Left kidney (tissue), 2 donors: ENCODE data around the gene KIF16B. TPM values are rescaled to one million over a fixed set of nuclear protein-coding genes. Genes with fewer than 3 reads are reported as not detected.
"Not testable (repeated sequence)": the region's sequence is repeated elsewhere in the genome, so short reads cannot be mapped to it uniquely, and the experiment has no call there.

ENCODE experiments used
- DNase-seq: peaks from one replicate; pipeline ENCODE4 v3.0.0-alpha.2; 2013
- polyA plus RNA-seq: library from polyadenylated mRNA; unstranded; fragments of 120-200 nt; gene quantifications from one replicate; pipeline ENCODE4 v1.2.1, GENCODE V29; 2013; ENCODE audit not compliant: insufficient read length

The KIF16B gene
- polyA plus RNA-seq, 1 donor, result 29.3 TPM

DNA sequence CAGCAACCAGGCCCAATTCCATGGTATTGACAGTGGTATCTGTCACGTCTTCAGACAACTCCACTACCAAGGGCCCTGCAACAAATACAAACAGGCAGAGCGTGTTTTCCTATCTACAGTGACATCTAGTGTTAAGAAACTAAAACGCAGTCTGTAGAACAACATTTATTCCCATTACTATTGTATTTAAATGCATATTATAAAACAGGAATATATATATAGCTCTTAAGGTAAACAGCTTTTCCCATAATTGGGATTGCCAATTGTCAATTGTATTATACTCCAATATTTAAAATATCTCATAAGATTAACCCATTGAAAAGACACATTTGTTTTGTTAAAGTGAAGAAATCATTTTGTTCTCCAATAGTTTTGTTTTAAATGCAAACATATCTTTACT is 97.2 kb downstream of the KIF16B start:
- peak; percentile 53 for DNase-seq

DNA sequence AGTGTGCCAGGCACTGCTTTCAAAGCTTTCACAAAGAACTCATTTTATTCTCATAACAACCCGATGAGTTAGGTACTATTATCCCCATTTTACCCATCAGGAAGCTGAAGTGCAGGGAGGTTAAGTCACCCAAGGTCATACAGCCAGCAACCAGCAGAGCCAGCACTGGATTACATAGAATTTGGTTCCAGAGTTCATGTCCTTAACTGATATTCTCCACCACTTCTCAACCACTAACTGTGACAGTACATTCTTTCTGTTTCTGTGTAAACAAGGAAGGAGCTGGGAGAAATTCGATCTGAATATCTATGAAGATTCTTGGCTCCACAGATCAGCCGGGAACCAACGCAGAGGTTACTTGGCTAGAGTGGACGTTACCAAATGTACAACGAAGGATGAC is 98.0 kb downstream of the KIF16B start:
- DNase-seq, result peak; percentile 4

DNA sequence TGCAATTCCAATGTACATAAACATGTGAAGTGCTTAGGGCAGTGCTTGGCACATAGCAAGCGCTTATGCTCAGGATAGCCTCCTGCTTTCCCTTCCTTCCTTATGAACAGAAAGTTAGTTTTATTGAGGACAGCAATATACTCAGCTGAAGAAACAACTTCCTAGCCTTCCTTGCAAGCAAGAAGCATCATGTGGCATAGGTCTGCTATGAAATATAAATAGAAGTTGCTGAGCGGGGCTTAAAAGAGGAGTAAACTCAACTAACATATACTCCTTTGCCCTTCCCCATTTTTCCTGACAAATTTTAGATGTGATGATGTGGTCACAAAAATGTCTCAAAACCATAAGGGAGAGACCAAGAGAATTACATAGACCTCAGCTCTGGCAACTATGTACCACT is 98.9 kb downstream of the KIF16B start:
- no peak for DNase-seq

DNA sequence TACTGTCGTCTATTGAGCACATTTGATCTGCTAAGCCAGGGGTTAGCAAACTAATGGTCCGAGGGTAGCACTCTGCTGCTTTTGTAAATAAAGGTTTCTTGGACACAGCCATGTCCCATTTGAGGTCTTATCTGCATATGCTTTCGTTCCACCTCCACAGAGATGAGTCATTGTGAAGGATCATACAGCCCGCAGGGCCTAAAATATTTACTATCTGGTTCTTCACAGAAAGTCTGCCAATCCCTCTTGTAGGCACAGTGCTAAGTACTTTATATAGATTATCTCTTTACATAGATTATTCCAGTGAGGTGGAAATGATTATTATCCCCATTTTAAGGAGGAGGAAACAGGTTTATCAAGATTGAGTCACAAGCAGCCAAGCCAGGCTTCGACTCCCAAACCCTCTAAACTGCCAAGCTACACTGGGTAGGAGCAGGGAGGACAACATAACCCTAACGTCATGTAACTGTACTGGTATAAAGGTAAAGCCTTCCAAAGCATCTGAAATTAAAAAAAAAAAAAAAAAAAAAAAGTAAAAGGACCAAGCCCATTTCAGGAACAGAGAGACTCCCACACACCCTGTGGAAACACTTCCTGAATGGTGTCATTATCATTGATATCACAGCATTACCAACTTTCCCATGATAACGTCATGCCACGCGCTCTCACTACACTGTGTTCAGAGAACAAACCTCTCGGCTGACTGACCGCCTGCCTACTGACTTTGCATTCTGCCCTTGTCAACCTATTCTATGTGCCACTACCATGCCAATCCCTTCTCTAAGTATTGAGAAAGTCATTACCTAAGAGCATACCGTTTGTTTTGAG is 101.0 kb downstream of the KIF16B start:
- DNase-seq, result no peak

DNA sequence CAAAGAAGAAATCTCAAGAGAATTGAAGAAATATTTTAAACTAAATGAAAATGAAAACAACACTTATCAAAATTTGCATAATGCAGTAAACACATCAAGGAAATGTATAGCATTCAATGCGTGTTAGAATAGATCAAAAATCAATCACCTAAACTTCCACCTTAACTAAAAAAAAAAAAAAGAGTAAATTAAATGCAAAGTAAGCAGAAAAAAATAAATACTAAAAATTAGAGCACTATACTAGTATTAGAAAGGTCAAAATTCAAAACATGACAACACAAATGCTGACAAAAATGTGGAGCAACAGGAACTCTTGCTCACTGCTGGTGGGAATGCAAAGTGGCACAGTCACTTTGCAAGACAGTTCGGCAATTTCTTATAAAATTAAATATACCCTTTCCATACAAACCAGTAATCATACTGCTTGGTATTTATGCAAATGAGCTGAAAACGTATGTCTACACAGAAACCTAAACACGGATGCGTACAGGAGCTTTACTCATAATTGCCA is 103.8 kb downstream of the KIF16B start:
- DNase-seq, result no peak

DNA sequence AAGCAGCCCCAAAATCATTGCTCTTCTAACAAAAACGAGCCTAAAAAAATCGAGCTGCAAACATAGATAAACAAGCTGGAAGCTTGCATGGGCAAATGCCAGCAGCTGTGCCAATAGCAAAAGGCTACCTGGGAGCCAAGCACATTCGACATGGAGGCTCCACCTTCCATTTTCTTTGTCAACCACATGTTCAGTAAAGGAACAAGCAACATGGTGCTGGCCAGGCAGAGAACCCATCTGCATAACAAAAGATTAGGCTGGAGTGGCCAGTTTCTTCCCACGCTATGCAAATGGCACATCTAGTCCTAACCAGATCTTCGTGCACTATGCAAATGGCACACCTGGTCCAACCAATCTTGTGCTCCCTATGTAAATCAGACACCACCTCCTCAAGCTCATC is 110.5 kb downstream of the KIF16B start:
- no peak for DNase-seq

DNA sequence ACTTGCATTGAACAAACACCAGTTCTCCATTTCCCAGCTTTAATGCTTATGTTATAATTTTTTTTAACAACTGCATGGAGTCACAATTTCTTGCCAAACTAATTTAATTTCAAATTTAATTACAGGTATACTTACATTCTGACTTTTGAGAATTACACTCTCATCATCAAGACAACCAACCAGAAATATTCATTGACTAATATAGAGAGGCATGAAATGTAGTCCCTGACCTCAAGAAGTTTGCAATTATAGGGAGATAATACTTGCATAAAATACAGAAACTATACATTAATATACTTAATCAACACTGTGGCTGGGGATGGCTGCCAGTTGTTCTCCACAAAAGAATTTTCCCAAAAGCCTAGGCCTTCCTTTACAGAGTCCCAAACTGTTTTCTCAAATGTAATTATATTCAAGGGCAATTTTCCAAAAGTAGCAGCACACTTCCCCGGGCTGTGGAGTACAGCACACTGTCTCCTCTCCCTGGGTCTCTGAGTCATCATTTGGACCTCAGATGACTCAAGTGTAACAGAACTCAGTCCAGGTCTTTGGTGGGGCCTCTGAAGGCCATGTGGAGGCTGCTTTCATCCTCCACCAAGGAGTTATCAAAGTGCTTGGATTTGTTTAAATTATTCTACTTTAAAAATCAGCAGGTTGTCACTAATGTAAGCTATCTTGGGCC is 114.1 kb downstream of the KIF16B start:
- no peak for DNase-seq

DNA sequence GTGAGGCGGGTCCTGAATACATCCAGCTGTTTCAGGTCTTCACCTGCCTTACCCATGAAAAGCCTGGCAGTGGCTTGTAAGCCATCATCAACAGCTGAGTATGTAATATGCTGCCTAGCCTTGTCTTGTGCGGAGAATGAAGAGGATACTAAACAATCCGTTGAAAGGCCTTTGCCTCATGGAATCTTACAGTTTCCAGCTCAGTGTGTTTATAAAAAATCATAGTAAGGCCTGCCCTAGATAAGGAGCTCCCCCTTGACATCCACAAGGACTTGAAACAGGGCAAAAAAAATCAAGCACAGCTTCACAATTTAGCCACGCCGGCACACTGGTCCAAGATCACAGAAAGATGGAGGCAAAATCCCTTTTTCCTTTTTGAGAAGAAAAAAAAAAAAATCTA is 115.7 kb downstream of the KIF16B start:
- DNase-seq, result no peak

DNA sequence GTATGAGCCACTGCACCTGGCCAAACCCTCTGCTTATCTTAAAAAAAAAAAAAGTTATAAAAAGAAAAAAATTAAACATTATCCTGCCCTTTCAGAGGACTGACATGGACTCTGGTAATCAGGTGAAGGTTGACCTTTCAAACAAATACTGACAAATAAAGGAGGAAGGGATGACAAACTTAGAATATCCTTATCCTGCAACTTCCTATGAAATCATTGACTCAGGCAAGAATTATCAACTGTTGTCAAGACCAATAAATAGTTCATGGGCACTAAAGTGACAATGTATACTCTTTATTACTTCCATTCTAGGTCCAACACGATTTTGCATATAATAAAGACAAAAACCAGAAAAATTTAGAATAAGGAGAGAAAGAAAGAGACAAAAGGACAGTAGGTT is 117.9 kb downstream of the KIF16B start:
- DNase-seq, result no peak

DNA sequence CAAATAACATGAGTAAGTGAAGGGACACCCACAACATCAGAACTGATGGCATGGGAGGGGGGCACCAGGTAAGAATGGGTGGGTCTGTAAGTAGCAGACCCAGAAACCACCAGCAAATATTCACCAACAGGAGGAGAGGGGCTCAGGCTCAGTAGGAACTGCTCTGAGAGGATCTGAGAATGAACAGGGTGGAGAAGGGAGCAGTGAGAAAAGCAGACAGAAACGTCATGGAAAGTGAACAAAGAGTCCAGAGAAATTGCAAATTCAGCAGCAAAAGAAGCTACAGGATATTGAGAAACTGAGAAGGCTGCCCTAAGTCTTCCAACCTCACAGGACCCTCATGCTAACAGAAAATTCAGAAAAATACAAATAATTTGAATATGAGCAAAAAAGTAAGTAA is 121.3 kb downstream of the KIF16B start:
- no peak for DNase-seq

DNA sequence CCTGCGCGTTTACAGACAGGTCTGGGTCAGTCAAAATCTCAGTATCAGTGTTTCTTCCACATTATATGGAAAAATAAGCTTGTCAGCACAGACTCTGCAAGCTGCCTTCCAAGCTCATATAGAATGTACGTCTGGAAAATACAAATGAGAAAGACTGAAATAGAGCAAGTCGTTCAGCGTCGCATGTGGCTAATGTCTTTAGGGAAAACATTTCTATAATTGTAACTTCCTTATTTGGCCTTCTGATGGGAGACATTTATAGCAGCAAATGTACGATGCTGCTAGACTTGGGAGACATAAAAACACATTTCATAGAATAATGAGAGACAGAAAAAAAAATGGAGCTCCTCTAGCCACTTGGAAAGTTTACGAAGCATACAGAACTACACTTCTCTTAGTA is 122.2 kb downstream of the KIF16B start:
- no peak for DNase-seq

DNA sequence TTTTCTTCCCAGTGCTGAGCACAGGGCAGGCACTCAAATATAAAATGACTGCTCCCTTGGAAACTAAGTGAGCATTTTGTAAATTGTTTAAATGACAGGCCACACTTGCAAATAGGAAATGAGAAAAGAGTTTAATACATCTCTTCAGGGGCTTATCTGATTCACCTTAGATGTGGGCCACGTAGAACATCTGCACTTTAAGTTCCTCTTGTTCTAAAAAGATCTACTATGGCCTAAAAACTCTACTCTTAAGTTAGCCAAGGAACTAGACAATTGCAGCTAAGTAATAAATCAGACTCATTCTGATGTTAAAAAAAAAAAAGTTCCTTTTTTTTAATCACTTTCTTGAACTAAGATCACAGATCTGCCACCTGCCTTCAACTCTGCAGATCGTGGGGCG is 126.3 kb downstream of the KIF16B start:
- DNase-seq, result no peak

DNA sequence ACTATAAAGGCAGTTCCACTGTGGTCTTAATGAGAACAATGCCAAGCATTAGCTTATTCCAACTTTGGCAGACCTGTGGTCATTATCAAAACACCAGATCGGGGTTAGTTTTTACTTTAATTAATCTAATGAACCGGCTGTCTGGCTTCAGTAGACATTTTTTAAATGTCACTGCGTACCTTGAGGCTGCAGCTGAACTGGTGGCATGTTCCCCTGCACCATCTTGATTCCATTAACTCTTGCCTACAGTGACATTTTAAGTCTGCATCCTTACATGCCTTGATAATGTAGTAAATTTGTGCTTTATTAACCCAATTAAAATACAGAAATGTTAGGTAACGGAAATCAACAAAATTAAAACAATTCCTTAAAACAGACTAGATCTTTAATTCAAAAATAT is 127.0 kb downstream of the KIF16B start:
- no peak for DNase-seq

DNA sequence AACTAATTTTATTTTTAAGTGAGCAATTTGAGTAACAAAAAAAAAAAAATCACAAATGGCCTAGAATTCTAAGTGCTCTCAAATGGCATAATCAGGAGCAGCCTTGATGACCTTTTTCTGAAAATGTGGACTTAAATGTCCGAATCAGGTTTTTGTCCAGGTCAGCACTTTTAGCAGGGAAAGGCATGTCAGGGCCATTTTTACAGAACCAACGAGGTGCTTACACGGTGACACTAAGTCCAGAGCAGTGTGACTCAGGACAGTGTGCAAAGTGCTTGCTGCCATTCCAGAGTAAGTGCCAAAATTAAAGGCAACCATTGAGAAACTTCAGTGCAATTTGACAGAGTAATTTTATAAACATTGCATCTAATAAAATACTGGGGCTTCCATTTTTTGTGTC is 127.8 kb downstream of the KIF16B start:
- DNase-seq, result no peak

DNA sequence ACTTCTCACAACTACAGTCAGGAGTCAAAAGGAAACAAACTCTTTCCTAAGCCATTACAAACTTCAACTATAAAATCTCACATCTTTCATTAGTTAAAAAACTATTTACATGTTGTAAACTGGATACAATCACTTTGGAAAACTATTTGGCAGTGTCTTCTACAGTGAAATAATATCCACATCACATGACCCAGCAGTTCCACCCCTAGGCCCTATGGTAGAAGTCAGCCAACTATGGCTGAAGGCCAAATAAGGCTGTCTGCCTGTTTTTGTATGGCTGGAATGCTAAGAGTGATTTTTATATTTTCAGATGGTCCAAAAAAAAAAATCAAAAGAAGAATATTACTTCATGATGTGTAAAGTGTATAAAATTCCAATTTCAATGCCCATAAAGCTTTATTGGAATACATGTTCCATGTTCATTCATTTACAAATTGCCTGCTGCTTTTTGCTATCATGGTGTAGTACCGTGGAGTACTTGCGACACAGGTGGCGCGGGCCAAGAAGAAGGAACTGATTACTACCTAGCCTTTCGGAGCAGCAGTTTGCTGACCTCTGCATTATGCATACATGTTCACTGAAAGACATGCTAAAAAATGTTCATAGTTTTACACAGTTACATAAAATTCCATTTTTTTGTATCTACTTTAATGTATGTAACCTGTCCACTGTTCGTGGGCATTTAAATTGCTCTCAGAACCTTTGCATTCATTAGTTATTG is 129.0 kb downstream of the KIF16B start:
- peak; percentile 10 for DNase-seq

DNA sequence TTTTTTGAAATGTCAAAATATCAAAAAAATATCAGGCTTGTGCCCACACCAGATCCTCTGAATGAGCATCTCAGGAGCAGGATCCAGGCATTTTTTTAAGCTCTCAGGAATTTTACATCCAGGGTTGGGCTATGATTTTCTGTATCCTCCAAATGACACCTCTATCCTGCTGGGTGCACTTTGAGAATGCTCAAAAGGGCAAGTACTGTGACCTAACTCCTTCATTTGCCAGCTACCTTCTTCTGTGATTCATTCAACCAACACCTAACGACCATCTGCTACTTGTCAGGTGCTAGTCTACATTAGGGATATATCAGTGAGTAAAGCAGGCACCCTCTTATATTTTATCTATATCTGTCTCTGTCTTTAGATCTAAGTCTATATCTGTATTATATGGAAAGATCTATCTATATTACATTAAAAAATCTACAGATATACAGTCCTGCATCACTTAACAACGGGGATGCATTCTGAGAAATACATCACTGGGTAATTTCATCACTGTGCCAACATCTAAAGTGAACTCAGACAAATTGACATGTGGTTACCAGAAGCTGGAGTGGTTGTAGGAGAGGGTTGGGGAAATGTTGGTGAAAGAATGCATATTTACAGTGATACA is 131.6 kb downstream of the KIF16B start:
- DNase-seq, result no peak

DNA sequence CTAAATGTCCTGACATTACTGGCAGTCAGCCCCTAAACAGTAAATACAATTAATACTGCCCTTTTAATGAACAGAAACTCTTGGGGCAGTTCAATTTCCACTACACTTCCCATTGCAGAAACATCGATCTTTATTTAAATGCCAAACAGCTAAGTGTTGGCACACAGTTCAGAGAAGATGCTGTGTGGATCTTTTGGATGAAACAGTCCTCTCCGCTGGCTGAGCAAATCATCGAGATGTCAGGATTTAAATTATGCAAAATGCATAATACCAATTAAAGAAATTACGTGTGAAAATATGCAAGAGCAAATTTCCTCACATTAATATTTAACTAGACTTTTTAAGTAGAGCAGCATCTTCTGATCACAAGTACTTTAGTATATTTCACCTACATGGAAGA is 132.6 kb downstream of the KIF16B start:
- no peak for DNase-seq

DNA sequence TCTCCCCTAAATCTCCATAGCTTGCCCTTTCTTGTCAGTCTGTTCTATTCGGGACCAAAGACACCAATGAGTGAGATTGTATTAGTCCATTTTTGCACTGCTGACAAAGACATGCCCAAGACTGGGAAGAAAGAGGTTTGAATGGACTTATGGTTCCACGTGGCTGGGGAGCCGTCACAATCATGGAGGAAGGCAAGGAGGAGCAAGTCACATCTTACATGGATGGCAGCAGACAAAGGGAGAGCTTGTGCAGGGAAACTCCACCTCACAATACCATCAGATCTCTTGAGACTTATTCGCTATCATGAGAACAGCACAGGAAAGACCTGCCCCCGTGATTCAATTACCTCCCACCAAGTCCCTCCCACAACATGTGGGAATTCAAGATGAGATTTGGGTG is 133.7 kb downstream of the KIF16B start:
- not testable (repeated sequence) for DNase-seq

DNA sequence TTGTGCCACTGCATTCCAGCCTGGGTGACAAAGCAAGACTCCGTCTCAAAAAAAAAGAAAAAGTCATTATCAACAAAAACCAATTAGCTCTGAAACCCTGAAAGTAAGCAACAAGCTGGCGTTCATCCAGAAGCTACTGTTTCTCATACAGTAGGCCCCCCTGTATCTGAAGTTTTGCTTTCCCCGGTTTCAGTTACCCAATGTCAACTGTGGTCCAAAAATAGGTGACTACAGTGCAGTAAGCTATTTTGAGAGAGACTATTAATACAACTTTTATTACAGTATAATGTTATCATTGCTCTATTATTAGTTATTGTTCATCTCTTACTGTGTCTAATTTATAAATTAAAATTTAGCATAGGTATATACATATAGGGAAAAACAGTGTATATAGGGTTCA is 135.1 kb downstream of the KIF16B start:
- DNase-seq, result no peak

DNA sequence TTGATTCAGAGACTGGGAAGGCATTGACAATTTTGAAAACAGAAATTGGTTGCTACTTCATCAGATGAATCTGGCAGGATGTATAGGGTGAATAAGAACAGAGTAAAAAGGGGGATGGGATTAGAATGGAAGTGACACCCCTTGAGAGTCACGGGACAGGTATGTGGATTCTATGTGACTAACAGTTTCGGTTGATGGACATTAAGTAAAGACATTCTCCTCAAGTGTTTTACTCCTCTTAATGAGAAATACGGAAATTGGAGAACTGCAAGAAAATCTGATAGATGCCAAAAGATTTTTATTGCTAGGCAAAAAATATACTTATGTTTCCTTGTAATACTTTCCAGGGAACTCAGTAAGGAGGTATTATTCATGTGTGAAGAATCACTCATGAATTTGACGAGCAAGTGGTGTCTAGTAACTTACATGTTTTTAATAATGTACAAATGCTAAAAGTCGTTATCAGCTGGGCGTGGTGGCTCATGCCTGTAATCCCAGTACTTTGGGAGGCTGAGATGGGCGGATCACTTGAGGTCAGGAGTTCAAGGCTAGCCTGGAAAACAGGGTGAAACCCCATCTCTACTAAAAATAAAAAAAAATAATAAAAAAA is 135.8 kb downstream of the KIF16B start:
- no peak for DNase-seq

DNA sequence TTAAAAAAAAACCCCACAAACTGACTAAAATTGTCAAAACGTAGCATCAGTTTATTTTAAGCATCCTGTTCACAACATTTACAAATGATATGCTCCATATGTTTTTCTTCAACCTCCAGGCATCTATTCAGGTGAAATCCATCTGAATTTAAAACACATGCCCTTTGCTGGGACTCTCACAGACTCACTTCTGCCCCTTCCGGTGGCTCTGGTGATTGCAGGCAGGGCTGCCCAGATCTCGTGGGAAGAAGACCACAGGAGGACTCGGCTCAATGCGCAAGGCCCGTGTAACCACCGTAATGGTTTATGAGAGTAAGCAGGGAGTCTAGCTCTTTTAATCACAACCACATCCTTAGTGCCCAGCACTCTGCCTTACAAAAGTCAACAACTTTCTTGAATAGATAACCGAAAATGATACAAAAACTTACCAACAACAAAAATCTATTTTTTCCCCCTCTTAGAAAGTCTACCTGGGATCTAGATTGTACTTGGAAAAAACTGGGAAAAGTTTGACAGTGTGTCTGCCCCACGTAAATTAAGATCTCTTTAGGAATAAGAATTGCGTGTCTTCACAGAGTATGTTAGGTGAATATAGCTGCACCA is 139.1 kb downstream of the KIF16B start:
- DNase-seq, result peak; percentile 50

DNA sequence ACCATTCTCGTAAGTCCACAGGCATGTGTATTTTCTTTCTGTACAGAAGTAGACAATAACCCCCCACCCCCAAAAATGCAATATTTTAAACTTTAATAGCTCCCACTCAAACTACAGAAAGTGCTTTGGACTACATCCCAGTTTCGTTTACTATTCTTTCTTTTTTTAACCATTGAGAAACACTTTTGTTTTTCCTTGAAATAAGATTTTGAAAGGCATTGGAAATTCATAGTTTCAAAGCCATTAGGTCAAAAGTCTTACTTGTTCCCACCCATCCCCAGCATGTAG is 140.0 kb downstream of the KIF16B start:
- DNase-seq, result peak; percentile 59
